HG02973 (cell line): ENCODE results near the gene GGCT.
"Not testable (repeated sequence)": the region's sequence is repeated elsewhere in the genome, so short reads cannot be mapped to it uniquely, and the experiment has no call there.

Source experiments
- ATAC-seq: cut with Tn5 transposase; IDR thresholded peaks from one replicate; pipeline ENCODE4 v1.9.1; 2021; ENCODE audit warnings: moderate library complexity; ENCODE audit not compliant: unreplicated experiment

GGCT gene

DNA sequence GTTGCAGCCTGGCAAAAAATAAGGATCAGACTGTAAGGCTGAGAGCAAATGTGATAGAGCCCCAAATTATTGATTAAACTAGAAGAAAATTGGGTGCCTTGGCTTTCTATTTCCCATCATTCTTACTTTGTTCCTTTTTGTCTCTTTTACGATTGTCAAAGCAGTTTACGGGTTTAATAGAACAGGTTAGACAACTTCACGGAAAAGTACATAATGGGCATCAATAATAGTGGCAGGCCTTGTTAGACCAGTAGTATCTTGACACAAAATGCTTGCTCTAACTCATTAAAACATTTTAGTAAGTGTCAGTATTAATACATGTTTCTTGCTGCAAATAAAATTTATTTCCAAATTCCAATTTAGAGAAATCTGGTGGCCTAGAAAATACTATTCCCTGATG lies 14.5 kb upstream of the GGCT start:
- ATAC-seq: no peak

DNA sequence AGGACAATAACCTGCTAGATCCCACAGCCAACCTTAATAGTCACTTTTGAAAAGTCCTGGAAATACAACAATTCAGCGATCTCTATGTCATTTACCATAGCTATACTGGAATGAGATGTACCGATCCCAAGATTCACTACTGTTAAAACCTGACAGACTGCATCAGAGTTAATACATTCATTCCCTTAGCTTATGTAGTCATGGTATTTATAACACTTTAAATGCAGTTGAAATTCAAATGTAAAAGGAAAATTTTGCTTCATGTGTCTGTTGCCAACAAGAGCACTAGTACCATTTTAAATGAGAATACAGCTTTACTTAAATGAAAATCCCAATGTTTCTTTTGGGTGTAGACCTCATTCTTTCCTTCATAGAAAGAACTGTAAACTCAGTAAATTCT lies 11.1 kb upstream of the GGCT start:
- no peak for ATAC-seq

DNA sequence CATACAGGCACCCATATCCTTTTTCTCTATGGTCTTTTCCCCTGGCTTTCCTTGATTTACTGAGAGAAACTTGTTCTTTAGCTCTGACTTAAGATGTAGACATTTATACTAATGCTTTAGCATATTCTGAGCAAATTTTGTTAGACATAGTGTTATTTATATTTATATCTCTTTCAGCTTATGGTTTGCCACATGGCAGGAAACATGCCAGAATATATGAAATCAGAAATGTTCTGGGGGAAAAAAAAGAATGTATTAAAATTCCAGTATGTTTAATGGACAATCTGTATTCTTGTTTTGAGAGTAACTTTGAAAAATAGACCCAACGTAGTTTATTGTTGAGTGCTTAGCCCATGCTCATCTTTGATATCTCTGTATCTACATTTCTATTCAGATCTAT lies 10.1 kb upstream of the GGCT start:
- no peak for ATAC-seq

DNA sequence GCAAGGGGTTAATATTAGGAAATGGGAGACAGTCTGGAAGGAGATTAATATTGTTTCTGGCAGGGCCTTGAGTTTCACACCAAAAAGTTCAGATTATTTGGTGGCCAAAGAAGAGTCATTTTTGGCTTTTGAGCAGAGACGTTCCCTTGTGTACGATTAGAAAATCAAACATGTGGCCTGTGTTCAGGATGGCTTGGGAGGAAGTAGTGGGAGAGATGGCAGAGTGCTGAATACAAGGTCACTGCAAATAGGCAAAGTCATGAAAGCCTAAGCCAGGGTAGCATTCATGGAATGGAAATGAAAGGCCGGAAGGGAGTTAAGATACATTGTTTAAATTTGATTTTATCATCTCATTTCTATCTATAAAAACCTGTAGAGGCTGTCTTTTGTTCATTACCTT lies 9.5 kb upstream of the GGCT start:
- no peak for ATAC-seq

DNA sequence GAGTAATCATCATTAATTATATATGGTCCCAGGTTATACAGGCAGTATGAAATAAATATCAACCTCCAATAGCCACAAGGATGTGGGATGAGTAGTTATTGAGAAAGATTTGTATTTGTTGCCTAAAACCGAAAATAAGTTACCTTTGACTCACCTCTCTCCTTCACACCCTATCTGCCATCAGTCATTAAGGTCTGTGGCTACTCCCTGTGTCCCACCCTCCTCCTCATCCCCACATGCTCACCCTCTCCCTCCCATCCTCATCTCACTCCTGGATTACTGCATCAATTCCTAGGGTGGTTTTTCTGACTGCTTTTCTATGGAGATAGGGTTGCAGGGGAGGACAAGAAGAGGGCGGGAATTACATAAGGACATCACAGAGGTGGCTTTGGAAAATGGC lies 9.1 kb upstream of the GGCT start:
- no peak for ATAC-seq

DNA sequence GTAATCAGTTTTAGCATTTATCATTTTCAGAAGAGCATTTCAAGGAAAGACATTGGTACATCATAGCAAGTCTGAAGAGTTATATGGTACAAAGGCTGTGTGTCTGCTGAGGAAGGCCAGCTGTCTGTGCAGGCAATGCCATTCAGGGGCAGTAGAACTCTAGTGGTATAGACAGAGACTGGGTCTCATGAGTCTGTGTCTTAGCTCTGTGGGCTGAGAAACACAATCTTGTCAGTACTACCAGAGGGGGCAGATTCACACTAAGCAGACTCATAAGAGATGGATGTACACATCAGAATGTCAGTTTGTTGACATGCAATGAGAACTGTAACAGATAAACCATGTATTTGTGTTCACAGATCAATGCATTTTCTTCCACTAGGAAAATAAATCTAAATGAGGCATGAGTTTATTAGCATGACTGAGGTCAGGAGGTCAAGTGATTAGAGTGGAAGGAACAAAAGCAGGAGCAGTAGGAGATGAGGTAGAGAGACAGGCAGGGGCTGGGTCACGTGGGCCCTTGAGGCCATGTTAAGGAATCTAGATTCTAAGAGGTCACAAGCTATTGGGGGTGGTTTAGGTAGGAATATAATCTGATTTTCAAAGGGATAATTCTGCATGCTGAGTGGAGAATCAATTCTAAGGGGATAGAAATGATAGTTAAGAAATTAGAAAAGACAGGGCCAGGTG lies 7.5 kb upstream of the GGCT start:
- no peak for ATAC-seq

DNA sequence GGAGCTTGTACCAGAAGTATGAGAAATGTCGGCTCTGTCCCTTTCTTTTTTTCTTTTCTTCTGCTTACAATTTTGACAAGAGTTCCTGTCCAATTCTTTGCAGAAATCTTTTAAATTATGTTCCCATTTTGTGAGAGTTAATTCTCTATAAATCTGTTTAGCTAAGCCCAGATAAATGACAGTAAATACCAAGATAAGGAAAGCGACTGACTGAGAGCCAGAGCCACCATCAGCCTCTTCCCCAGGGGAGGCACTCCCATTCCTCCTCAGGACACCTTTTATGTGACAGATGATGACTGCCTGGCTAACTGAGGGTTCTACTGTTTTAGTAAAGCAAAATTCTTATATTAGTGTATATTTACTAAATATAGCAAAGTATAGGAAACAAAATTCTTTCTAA lies 6.9 kb upstream of the GGCT start:
- no peak for ATAC-seq

DNA sequence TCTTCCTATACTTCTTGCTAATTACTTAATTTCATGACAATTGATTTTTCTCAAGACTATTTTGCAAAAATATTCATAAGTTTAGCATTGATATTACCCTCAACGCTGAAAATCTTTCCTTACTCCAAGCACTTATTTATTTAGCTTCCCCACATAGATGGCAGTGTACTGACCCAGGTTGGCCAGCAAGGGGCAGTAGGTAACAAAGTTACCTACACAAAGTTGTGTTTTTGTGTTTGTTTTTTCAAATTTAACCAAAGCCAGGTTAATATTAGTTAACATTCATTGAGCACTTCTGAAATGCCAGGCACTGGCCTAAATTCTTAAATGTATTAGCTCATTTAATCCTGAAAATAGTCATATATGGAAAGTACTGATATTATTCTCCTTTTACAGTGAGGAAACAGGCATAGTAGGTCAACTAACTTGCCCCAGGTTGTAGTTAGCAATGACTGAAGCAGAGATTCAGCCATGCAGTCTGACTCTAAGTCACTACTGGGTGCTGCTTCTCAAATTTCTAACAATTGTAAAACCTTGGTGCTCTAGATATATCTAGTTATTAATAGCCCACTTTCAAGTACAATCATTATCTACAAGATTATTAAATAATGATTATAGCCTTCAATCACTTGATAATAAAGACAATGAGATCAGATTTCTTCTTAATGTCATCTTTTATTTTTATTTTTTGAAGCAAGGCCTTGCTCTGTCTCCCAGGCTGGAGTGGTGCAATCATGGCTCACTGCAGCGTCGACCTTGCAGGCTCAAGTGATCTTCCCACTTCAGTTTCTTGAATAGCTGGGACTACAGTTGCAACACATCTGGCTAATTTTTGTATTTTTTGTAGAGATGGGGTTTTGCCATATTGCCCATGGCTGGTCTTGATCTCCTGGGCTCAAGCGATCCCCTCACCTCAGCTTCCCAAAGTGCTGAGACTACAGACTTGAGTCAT lies 5.8 kb upstream of the GGCT start:
- ATAC-seq: no peak

DNA sequence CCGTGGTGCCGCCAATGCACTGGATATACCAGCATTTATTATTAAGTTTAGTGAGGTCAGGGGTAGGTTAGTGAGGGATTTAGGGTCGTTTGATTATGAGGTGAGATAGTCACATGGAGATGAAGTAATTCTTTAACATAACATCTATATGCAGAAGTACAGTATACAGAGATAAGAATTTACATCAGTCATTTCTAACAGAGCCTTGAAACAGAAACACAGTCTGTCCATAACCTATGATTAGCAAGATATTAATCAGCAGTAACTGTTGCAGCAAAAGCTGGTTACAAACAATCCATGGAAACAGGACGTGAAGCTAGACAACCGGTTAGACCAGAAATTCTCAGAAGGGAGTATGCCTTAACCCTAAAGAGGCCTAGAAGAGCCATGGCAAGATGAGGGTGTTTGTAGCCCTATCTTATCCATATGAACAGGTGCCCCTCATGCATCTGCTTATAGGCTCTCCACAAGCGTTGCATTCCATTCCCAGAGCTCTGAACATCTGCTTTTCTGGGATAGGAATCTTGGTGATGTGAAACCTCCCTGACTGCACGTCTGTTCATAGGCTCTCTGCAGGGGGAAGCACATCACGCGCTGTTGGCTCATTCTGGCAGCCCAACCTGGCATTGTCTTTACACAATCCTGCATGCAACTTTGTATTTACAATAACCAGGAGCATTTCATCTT lies 4.7 kb upstream of the GGCT start:
- not testable (repeated sequence) for ATAC-seq

DNA sequence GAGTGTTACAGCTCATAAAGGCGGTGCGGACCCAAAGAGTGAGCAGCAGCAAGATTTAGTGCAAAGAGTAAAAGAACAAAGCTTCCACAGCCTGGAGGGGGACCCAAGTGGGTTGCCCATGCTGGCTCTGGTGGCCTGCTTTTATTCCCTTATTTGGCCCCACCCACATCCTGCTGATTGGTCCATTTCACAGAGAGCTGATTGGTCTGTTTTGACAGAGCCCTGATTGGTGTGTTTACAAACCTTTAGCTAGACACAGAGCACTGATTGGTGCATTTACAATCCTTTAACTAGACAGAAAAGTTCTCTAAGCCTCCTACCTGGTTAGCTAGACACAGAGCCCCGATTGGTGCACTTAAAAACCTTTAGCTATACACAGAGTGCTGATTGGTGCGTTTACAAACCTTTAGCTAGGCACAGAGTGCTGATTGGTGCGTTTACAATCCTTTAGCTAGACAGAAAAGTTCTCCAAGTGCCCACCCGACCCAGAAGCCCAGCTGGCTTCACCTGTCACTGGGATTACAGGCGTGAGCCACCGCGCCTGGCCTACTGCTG lies 2.8 kb upstream of the GGCT start:
- not testable (repeated sequence) for ATAC-seq

DNA sequence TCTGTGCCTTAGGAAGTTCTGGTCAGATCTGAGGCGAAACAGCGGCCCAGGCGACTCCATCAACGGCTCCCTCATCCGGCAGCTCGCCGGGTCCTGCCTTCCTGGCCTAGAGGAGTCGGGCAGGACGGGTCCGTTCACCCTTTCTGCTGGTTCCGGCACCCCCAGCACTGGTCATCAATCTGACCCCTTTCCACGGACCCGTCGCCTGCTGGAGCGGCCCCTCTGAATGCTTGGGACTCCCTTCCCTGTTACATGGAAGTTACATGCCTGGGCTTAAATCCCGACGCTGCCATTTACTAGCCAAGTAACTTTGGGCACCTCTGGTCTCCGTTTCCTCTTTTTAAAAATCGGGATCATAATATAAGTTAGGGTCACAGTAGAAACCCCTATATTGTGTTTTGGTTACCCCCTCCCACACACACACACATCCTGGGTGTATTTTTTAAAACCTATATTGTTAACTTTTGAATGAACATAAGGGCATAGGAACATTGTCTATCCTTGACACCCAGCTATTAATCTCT lies 607 bp upstream of the GGCT start:
- ATAC-seq: no peak

DNA sequence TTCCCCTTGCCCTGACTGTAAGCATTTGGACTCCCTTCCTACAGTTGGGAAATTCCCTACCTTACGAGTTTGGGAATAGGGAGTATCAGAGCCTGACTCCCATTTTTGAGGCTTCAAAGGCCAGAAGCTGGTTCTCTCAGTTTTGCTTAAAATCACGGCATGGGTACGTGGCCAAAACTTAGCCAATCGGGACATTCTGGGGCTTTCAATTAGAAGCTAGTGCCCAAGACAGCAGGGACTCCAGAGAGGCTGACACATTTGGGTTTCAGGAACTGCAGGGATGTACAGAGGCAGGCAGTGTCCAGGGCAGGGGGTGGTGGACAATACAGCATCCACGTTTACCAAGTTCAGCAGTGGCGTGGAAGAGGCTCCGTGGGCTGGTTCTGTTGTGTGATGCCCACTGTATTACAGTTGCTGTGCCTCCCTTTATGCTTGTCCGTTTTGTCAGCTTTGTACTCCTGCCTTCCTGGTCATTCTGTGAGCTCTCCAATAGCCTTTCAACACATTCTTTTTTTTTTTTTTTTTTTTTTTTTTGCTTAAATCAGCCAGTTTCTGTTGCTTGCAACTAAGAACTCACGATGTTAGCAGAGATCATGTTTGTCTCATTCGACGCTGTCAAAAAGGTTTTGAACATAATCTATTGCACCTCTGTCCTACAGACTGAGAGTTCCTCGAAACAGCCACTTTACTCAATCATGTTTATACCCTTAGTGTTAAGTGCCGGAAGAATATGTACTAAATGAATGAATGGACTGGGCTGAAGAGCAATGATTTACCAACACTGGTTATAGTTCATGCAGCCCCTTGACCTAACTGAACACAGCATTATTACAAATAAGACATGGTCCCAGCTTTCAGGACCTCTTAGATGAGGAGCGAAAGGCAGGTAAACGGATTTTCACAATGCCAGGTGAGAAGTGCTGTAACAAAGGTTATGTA lies 1.1 kb downstream of the GGCT start:
- no peak for ATAC-seq

DNA sequence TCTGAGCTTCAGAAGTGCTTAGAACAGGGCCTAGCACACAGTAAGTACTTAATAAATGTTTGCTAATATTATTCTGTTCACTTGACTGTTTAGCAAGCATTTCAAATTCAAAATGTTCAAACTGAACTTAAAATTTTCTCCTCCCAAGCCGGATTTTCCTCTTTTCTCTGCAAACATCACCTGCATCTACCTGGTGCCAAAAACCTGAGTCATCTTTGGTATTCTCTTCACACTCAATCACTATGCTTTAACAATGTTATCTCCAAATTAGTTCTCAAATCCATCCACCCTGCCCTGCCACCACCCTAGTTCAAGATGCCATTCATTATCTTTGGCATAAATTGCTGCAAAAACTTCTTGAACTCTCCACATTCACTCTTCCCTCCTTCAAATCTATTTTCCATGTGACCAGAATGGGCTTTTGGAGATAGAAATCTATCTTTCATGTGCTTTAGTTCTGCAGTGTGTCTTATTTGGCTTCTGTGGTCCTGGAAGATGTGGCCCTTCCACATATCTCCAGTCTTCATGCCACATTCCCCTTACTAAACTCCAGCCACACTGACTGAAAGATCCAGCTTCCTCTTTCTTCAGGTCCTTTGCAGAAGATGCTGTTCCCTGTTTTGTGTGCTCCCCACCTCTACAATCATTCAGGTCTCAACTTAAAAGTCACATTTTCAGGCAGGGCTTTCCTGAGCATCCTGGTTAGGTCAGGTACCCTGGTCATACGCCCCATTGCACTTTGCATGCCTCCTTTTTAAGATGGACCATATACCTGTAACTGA lies 2.0 kb downstream of the GGCT start:
- no peak for ATAC-seq

DNA sequence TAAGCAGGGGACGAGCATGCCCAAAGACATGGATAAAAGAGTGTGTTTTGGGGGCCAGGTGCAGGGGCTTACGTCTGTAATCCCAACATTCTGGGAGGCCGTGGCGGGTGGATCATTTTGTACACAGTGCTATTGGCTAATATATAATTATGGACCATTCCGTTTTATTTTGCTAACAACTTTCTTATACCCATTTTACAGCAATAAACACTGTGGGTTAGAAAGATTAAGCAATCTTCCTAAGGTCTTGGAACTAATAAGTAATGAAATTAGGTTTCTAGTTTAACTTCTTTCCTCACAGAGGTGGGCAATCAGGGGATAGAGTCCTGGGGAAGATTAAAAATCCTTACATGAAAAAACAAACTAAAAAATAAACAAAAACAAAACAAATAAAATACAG lies 3.4 kb downstream of the GGCT start:
- no peak for ATAC-seq

DNA sequence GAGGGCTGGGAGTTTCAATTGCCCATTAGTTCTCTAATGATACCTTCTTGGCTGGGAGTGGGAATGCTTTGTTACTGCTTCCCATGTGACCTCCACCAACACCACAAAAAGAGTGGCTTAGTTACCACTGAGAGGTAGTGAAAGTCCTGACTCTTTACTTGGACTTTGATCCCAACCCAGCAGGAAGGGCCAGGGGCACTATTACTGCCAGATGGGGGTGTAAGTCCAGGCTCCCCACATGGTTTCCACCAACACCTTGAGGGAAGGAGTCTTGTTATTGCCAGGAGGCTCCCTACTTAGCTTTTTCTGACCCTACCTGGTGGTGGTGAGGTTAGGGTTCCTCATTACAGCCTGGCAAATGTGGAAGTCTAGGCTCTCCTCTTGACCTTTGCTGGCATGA lies 11.4 kb downstream of the GGCT start:
- no peak for ATAC-seq

DNA sequence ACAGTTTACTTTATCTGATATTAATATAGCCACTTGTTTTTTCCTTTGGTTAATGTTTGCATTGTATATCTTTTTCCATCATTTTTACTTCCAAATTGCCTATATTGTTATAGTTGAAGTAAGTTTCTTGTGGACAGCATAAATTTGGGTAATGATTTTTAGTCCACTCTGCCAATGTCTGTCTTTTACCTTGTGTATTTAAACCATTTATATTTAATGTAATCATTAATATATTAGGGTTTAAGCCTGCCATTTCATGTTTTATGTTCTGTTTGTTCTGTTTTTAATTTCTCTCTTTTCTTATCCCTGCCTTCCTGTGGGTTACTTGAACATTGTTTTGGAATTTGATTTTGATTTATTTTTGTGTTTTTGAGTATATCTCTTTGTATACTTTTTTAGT lies 13.2 kb downstream of the GGCT start:
- ATAC-seq: no peak

DNA sequence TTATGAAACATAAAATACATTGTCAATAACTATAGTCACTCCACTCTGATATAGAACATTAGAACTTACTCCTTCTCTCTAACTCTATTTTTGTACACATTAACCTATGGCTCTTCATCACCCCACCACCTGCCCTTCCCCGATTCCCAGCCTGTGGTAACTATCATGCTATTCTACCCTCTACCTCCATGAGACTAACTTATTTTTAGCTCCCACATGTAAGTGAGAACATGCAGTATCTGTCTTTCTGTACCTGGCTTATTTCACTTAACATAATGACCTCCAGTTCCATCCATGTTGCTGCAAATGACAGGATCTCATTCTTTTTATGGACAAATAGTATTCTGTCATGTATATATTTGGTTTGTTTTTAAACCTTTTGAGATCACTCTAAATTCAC lies 17.3 kb downstream of the GGCT start:
- ATAC-seq: no peak

DNA sequence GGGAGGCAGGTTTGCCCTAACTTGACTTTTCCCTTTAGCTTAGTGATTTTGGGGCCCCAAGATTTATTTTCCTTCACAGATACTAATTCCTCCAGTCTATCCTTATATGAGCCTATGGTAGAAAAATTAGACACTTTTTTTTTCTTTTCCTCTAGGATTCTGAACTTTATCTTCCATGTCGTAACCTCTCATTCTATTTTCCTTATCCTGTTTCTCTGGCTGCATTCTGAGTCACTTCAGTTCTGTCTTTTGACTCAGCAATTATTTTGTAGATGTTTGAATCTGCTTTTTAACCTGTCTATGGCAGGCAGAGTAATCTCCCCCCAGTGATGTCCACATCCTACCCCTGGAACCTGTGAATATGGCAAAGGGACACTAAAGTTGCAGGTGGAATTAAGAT lies 19.0 kb downstream of the GGCT start:
- no peak for ATAC-seq

DNA sequence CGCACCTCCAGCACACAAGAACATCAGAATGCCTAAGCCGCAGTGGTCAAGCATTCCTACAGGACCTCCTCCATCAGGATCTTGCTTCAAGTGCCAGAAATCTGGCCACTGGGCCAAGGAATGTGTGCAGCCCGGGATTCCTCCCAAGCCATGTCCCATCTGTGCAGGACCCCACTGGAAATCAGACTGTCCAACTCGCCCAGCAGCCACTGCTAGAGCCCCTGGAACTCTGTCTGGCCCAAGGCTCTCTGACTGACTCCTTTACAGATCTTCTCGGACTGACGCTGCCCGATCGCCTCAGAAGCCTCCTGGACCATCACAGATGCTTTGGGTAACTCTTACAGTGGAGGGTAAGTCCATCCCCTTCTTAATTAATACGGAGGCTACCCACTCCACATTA lies 23.2 kb downstream of the GGCT start:
- ATAC-seq: not testable (repeated sequence)
